Thoracic aorta (tissue), 2 donors: Measurements from ENCODE around the gene CACNA1F. TPM values are rescaled to one million over a fixed set of nuclear protein-coding genes. Genes with fewer than 3 reads are reported as not detected.

Experiments used
- ATAC-seq: fragments of 150-250 bp; one replicate; pipeline ENCODE4 v1.8.0; 2017; ENCODE audit warnings: low read depth; ENCODE audit not compliant: insufficient number of reproducible peaks, low FRiP score
- DNase-seq: peaks from one replicate; pipeline ENCODE4 v3.0.0-alpha.2; 2020; ENCODE audit warnings: low spot score
- H3K27ac ChIP-seq, 2 donors: fragments of 200-600 bp; sonication (generic); 1 replicate in 1 of 2; 2 replicates in 1 of 2; pipeline ENCODE4 v1.5.1; 2016; ENCODE audit warnings: mild to moderate bottlenecking in 2 of 2, moderate library complexity in 2 of 2
- H3K27me3 ChIP-seq: fragments of 200-600 bp; sonication (generic); replicated peaks from 2 replicates; pipeline ENCODE4 v1.6.0; 2016; ENCODE audit warnings: mild to moderate bottlenecking; ENCODE audit not compliant: insufficient read depth
- H3K36me3 ChIP-seq: fragments of 200-600 bp; sonication (generic); one replicate; pipeline ENCODE4 v1.5.1; 2016
- H3K4me1 ChIP-seq, 2 donors: fragments of 200-600 bp; sonication (generic); 1 replicate in 1 of 2; 2 replicates in 1 of 2; pipeline versions ENCODE4 v1.5.1 to v1.6.0; 2016; ENCODE audit warnings: low read depth in 2 of 2, mild to moderate bottlenecking in 1 of 2; ENCODE audit not compliant: control insufficient read depth in 1 of 2
- H3K4me3 ChIP-seq: fragments of 200-600 bp; sonication (generic); 2 replicates; pipeline ENCODE4 v1.5.1; 2016; ENCODE audit warnings: mild to moderate bottlenecking
- H3K9me3 ChIP-seq: fragments of 200-600 bp; sonication (generic); 2 replicates; pipeline ENCODE4 v1.5.1; 2016
- total RNA-seq, 2 donors: library from RNA; depleted of rRNA; stranded (reverse); fragments of >200 nt; gene quantifications; one replicate each; pipeline versions ENCODE4 v1.1.0 to v1.2.3, GENCODE V29; 2016
- TF ChIP-seq, protein P1 (sequence below): fragments of 200-600 bp; sonication (generic); IDR thresholded peaks from one replicate; pipeline ENCODE4 v1.5.1; 2019; ENCODE audit warnings: antibody characterized with exemption

The CACNA1F gene
- total RNA-seq, 2 donors from 2014 or later = 0.81 TPM; not detected in 1

DNA sequence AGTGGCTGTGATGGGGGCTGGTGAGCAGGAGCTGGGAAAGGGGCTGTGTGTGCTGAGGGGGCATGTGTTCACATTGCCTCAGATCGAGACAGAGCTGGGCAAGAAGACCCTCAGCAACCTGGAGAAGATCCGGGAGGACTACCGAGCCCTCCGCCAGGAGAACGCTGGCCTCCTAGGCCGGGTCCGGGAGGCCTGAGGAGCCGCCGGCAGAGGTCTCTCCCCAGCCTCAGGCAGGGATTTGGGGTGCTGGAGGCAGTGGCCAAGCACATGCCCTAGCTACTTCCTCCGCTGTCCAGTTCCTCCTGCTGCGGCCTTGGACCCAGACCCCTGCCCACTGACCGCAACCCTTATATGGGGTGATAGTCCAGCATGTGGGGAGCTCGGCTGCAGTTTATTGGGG, 16.9 kb upstream of the CACNA1F start:
- no peak overlapping the region for H3K27ac ChIP-seq
- H3K4me3 ChIP-seq = no peak overlapping the region
- no peaks in the 10 kb centered on the region for H3K27me3 ChIP-seq
- no peak for DNase-seq
- no peaks in the 10 kb centered on the region for H3K9me3 ChIP-seq
- H3K36me3 ChIP-seq = peaks cover 2% of the 10 kb centered on the region
- TF ChIP-seq, protein P1, sequence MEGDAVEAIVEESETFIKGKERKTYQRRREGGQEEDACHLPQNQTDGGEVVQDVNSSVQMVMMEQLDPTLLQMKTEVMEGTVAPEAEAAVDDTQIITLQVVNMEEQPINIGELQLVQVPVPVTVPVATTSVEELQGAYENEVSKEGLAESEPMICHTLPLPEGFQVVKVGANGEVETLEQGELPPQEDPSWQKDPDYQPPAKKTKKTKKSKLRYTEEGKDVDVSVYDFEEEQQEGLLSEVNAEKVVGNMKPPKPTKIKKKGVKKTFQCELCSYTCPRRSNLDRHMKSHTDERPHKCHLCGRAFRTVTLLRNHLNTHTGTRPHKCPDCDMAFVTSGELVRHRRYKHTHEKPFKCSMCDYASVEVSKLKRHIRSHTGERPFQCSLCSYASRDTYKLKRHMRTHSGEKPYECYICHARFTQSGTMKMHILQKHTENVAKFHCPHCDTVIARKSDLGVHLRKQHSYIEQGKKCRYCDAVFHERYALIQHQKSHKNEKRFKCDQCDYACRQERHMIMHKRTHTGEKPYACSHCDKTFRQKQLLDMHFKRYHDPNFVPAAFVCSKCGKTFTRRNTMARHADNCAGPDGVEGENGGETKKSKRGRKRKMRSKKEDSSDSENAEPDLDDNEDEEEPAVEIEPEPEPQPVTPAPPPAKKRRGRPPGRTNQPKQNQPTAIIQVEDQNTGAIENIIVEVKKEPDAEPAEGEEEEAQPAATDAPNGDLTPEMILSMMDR = no peak
- ATAC-seq = no peak
- H3K4me1 ChIP-seq = no peaks in the 10 kb centered on the region

DNA sequence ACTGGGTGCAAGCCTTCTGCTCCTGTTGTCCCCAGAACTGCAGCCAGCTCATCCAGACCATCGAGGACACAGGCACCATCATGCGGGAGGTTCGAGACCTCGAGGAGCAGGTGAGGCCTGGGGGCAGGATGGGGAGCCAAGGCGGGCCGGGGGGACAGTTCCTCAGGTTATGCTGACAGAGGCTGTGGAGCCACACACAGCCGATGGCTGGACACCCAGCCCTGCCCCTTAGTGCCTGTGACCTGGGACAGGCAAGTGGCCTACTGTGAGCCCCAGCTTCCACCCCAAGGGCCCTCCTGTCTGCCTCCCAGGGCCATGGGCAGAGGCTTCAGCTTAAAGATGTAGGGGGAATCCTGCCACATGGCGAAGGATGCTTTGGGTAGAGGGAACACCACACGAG, 16.5 kb upstream of the CACNA1F start:
- DNase-seq (no peak), ATAC-seq (no peak)
- Histone ChIP-seq H3K4me1 (no peaks in the 10 kb centered on the region), H3K4me3 (no peak overlapping the region), H3K27me3 (no peaks in the 10 kb centered on the region), H3K27ac (no peak overlapping the region), H3K36me3 (peaks cover 2% of the 10 kb centered on the region), H3K9me3 (no peaks in the 10 kb centered on the region)
- TF ChIP-seq, protein P1 = no peak

DNA sequence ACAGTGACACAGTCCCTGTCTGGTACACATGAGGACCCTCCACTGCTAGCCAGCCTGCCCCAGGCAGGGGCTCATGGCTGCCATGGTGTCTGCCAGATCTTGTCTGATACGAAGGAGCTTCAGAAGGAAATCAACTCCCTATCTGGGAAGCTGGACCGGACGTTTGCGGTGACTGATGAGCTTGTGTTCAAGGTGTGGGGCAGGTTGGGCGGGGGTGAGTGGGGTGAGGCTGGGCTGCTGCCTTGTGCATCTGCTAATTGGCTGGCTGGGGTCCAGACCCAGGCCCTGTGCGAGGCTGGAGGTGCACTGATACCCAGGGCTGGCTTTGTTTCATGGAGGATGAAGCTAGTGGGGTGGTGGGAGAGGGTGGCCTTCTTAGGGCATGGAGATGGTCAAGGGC, 15.9 kb upstream of the CACNA1F start:
- H3K27ac ChIP-seq = no peak overlapping the region
- ATAC-seq (no peak), DNase-seq (no peak)
- no peak overlapping the region for H3K4me3 ChIP-seq
- H3K27me3 ChIP-seq = no peaks in the 10 kb centered on the region
- TF ChIP-seq, protein P1 = no peak
- H3K4me1 ChIP-seq = no peaks in the 10 kb centered on the region
- H3K36me3 ChIP-seq = peaks cover 2% of the 10 kb centered on the region
- no peaks in the 10 kb centered on the region for H3K9me3 ChIP-seq

DNA sequence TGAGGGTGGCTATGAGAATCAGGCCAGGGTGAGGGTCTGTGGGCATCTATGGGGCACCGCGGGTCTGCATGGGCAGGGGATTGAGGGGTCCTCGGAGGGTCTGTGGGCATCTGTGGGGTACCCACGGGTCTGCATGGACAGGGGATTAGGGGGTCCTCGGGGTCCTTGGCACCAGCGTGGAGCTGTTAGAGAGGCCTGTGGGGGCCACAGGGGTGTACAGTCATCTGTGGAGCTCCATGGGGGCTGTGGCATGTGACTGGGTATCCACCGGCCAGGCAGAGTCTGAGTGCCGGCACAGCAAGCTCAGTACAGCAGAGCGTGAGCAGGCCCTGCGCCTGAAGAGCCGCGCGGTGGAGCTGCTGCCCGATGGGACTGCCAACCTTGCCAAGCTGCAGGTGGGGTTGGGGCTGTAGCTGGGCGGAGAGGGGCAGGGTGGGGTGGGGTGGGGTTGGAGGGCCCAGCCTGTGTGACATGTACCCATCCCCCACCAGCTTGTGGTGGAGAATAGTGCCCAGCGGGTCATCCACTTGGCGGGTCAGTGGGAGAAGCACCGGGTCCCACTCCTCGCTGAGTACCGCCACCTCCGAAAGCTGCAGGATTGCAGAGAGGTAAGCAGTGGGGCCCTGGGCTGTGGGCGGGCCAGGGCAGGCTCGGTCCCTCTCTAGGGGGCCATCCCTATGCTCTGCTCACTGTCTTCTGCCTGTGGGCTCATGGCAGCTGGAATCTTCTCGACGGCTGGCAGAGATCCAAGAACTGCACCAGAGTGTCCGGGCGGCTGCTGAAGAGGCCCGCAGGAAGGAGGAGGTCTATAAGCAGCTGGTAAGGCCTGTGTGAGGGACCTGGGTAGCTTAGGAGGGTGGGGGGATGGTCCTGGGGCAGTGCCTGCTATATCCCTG, 15.0 kb upstream of the CACNA1F start:
- no peak overlapping the region for H3K4me3 ChIP-seq

DNA sequence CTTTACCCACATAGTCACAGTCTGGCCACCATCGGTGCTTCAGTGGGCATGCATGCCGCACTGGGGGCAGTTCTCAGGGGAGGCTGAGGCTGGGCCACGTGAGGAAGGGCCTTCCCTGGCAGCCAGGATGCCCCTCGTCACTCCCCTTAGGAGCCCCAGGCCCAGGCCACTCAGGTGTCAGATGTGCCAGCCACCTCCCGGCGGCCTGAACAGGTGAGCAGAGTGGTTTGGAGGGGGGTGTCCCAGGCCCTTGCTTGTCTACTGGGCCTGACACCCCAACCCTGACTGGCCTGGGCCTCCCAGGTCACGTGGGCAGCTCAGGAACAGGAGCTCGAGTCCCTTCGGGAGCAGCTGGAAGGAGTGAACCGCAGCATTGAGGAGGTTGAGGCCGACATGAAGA, 14.2 kb upstream of the CACNA1F start:
- Histone ChIP-seq H3K36me3 (peaks cover 10% of the 10 kb centered on the region), H3K4me3 (no peak overlapping the region), H3K4me1 (no peaks in the 10 kb centered on the region), H3K9me3 (no peaks in the 10 kb centered on the region), H3K27ac (no peak overlapping the region), H3K27me3 (no peaks in the 10 kb centered on the region)
- TF ChIP-seq, protein P1 = no peak
- DNase-seq = no peak
- ATAC-seq = no peak

More for the DNA sequence above, 15.0 kb upstream of the CACNA1F start:
- H3K27me3 ChIP-seq = no peaks in the 10 kb centered on the region
- TF ChIP-seq, protein P1 = no peak
- DNase-seq (no peak), ATAC-seq (no peak)
- H3K36me3 ChIP-seq = peaks cover 6% of the 10 kb centered on the region
- H3K9me3 ChIP-seq = no peaks in the 10 kb centered on the region
- no peak overlapping the region for H3K27ac ChIP-seq
- H3K4me1 ChIP-seq = no peaks in the 10 kb centered on the region
